ENCODE results near the gene PLOD2. TPM values are rescaled to one million over a fixed set of nuclear protein-coding genes. Genes with fewer than 3 reads are reported as not detected.

PLOD2 gene
- total RNA-seq, 4 donors from 2014 or later = 4.4 to 11.6 (median 10.1) TPM

GRCh38 chr3:146177519-146177918 lies 16.5 kb upstream of the PLOD2 start:
- 67 to 79% methylated on average over 1 of the region's 1 CpG for WGBS, 2 donors
- DNase-seq (ENCODE audit: low spot score in 2 of 2) = no peak

GRCh38 chr3:146177072-146177471 lies 16.1 kb upstream of the PLOD2 start:
- 74 to 75% methylated on average over 3 of the region's 3 CpGs for WGBS, 2 donors
- H3K4me3 ChIP-seq (ENCODE audit: low read depth, poor library complexity, severe bottlenecking) = no peak overlapping the region
- no peak for DNase-seq (ENCODE audit: low spot score in 2 of 2)
- no peak for TF ChIP-seq CTCF (IDR thresholded peaks at IDR 0.05)
- intact Hi-C loops (cut with DNase I; ENCODE audit: low total_unique reads) = no loop called here

More at GRCh38 chr3:146177519-146177918, 16.5 kb upstream of the PLOD2 start:
- TF ChIP-seq POLR2A (IDR thresholded peaks at IDR 0.05) (no peak), CTCF (IDR thresholded peaks at IDR 0.05) (no peak)
- H3K4me3 ChIP-seq (ENCODE audit: low read depth, poor library complexity, severe bottlenecking) = no peak overlapping the region
- intact Hi-C loops (cut with DNase I; ENCODE audit: low total_unique reads) = no loop called here

- no peak for DNase-seq (ENCODE audit: low spot score in 2 of 2)
- 90 to 98% methylated on average over 1 of the region's 1 CpG for WGBS, 2 donors
- TF ChIP-seq CTCF (IDR thresholded peaks at IDR 0.05) = no peak
- no peak for TF ChIP-seq POLR2A (IDR thresholded peaks at IDR 0.05)
- intact Hi-C loops (cut with DNase I; ENCODE audit: low total_unique reads) = no loop called here
- no peak overlapping the region for H3K4me3 ChIP-seq (ENCODE audit: low read depth, poor library complexity, severe bottlenecking)
Measured at GRCh38 chr3:146172586-146172985, 11.6 kb upstream of the PLOD2 start.

- H3K4me3 ChIP-seq (ENCODE audit: low read depth, poor library complexity, severe bottlenecking) = no peak overlapping the region
- no peak for DNase-seq (ENCODE audit: low spot score in 2 of 2)
- intact Hi-C loops (cut with DNase I; ENCODE audit: low total_unique reads) = no loop called here
- 95 to 100% methylated on average over 1 of the region's 1 CpG for WGBS, 2 donors
- no peak for TF ChIP-seq CTCF (IDR thresholded peaks at IDR 0.05)
- TF ChIP-seq POLR2A (IDR thresholded peaks at IDR 0.05) = no peak
Measured at GRCh38 chr3:146170591-146170990, 9.6 kb upstream of the PLOD2 start.

- TF ChIP-seq POLR2A (IDR thresholded peaks at IDR 0.05) (no peak), CTCF (IDR thresholded peaks at IDR 0.05) (no peak)
- intact Hi-C loops (cut with DNase I; ENCODE audit: low total_unique reads) = no loop called here
- WGBS, 2 donors = 90 to 92% methylated on average over 1 of the region's 1 CpG
- H3K4me3 ChIP-seq (ENCODE audit: low read depth, poor library complexity, severe bottlenecking) = no peak overlapping the region
- no peak for DNase-seq (ENCODE audit: low spot score in 2 of 2)
Measured at GRCh38 chr3:146169891-146170290, 8.9 kb upstream of the PLOD2 start.

DNA sequence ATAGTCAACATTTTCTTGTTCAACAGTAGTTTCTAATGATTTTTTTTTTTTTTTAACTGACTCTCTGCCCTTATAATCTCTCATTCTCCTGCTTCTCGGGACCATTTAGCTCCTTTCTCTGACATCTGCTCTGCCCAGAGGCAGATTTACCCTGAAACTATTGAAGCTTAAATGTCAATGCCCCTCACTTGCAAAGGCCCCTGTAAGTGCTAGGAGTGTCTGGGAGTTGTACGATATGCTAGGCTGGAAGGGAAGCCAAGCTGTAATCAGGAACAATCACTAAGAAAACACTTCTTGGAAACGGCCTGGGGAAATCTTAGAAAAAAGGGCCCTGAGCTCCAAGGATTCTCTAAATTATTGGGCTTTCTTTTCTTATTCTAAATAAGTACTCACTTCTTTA lies 5.8 kb upstream of the PLOD2 start:
- H3K4me3 ChIP-seq (ENCODE audit: low read depth, poor library complexity, severe bottlenecking) = no peak overlapping the region
- intact Hi-C loops (cut with DNase I; ENCODE audit: low total_unique reads) = no loop called here
- TF ChIP-seq POLR2A (IDR thresholded peaks at IDR 0.05) (no peak), CTCF (IDR thresholded peaks at IDR 0.05) (no peak)
- no peak for DNase-seq (ENCODE audit: low spot score in 2 of 2)
- WGBS, 2 donors = 20 to 31% methylated on average over 3 of the region's 3 CpGs
